Measurements from ENCODE around the gene PRXL2B. TPM values are rescaled to one million over a fixed set of nuclear protein-coding genes. Genes with fewer than 3 reads are reported as not detected.

The PRXL2B gene
- total and polyA plus RNA-seq, 4 donors, result 4.6 to 10.2 (median 8.1) TPM

- H3K36me3 ChIP-seq (ENCODE audit: control insufficient read depth in 4 of 4, insufficient read depth in 3 of 4, low read depth in 1 of 4, low read length in 3 of 4), result no peaks in the 10 kb centered on the region
- H3K9me3 ChIP-seq (ENCODE audit: control insufficient read depth in 4 of 4, low read length in 3 of 4), result no peaks in the 10 kb centered on the region
- TF ChIP-seq SP1 (IDR thresholded peaks at IDR 0.05) (no peak), FOXA1 (IDR thresholded peaks at IDR 0.05) (no peak), NR2F2 (IDR thresholded peaks at IDR 0.05) (no peak), RAD21 (IDR thresholded peaks at IDR 0.05) (no peak), CTCF (IDR thresholded peaks at IDR 0.05; ENCODE audit: low read depth, low read length, missing input control) (no peak), HNF4A (conservative IDR thresholded peaks at IDR 0.05) (no peak), HNF4G (IDR thresholded peaks at IDR 0.05) (no peak), GABPA (IDR thresholded peaks at IDR 0.05 in 1 of 2, conservative IDR thresholded peaks at IDR 0.05 in 1 of 2) (no peak), YY1 (IDR thresholded peaks at IDR 0.05) (no peak)
- DNase-seq (ENCODE audit: low spot score), result no peak
- no peaks in the 10 kb centered on the region for H3K4me1 ChIP-seq (ENCODE audit: control insufficient read depth in 4 of 4, insufficient read depth in 4 of 4, low read length in 3 of 4)
- WGBS, result 89% methylated on average over 18 of the region's 18 CpGs
- no peak overlapping the region for H3K27ac ChIP-seq (ENCODE audit: low read depth in 1 of 2, low read length in 2 of 2)
- no peak overlapping the region for H3K9ac ChIP-seq (ENCODE audit: low read depth in 1 of 2, low read length in 2 of 2)
- H3K4me3 ChIP-seq (ENCODE audit: low read depth in 1 of 3, low read length in 3 of 3), result no peak overlapping the region
- H3K27me3 ChIP-seq (ENCODE audit: control insufficient read depth in 4 of 4, insufficient read depth in 4 of 4, low read length in 3 of 4), result no peaks in the 10 kb centered on the region
Measured at GRCh38 chr1:2601721-2602303, 15.2 kb downstream of the PRXL2B start.

DNA sequence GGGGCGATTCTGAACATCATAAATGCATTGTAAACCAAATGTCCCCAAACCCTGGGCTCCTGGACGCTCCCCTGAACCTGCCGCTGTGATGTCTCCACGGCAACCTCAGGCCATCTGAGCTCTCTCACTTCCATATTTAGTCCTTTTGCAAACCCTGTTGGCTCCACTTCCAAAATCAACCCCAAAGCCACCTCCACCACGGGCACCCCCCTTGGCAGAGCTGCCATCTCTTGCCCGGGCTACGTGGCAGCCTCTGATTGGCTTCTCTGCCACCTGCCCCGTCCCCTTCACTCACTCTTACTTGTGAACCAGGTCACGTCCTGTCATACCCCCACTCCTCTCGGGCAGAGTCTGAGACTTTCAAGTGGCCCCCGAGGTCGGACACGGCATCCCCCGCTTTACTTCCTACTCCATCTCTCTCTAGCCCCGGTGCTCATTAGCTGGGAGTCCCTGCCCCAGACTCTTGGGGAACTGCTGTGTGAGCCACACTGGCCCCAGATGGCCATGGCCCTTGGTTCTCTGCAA, 15.8 kb downstream of the PRXL2B start:
- no peak for DNase-seq (ENCODE audit: low spot score)
- Histone ChIP-seq H3K4me1 (ENCODE audit: control insufficient read depth in 4 of 4, insufficient read depth in 4 of 4, low read length in 3 of 4) (no peaks in the 10 kb centered on the region), H3K36me3 (ENCODE audit: control insufficient read depth in 4 of 4, insufficient read depth in 3 of 4, low read depth in 1 of 4, low read length in 3 of 4) (no peaks in the 10 kb centered on the region), H3K27ac (ENCODE audit: low read depth in 1 of 2, low read length in 2 of 2) (no peak overlapping the region), H3K9me3 (ENCODE audit: control insufficient read depth in 4 of 4, low read length in 3 of 4) (no peaks in the 10 kb centered on the region), H3K9ac (ENCODE audit: low read depth in 1 of 2, low read length in 2 of 2) (no peak overlapping the region), H3K4me3 (ENCODE audit: low read depth in 1 of 3, low read length in 3 of 3) (no peak overlapping the region), H3K27me3 (ENCODE audit: control insufficient read depth in 4 of 4, insufficient read depth in 4 of 4, low read length in 3 of 4) (no peaks in the 10 kb centered on the region)
- TF ChIP-seq NR2F2 (IDR thresholded peaks at IDR 0.05) (no peak), RAD21 (IDR thresholded peaks at IDR 0.05) (no peak), HNF4A (conservative IDR thresholded peaks at IDR 0.05) (no peak), RXRA (IDR thresholded peaks at IDR 0.05) (no peak), SP1 (IDR thresholded peaks at IDR 0.05) (no peak), ZBTB33 (IDR thresholded peaks at IDR 0.05) (no peak), TAF1 (conservative IDR thresholded peaks at IDR 0.05) (no peak), FOXA2 (IDR thresholded peaks at IDR 0.05) (no peak), JUND (IDR thresholded peaks at IDR 0.05) (no peak), EGR1 (IDR thresholded peaks at IDR 0.05; ENCODE audit: low read depth in 2 of 2) (no peak)
- TF ChIP-seq, protein P1, sequence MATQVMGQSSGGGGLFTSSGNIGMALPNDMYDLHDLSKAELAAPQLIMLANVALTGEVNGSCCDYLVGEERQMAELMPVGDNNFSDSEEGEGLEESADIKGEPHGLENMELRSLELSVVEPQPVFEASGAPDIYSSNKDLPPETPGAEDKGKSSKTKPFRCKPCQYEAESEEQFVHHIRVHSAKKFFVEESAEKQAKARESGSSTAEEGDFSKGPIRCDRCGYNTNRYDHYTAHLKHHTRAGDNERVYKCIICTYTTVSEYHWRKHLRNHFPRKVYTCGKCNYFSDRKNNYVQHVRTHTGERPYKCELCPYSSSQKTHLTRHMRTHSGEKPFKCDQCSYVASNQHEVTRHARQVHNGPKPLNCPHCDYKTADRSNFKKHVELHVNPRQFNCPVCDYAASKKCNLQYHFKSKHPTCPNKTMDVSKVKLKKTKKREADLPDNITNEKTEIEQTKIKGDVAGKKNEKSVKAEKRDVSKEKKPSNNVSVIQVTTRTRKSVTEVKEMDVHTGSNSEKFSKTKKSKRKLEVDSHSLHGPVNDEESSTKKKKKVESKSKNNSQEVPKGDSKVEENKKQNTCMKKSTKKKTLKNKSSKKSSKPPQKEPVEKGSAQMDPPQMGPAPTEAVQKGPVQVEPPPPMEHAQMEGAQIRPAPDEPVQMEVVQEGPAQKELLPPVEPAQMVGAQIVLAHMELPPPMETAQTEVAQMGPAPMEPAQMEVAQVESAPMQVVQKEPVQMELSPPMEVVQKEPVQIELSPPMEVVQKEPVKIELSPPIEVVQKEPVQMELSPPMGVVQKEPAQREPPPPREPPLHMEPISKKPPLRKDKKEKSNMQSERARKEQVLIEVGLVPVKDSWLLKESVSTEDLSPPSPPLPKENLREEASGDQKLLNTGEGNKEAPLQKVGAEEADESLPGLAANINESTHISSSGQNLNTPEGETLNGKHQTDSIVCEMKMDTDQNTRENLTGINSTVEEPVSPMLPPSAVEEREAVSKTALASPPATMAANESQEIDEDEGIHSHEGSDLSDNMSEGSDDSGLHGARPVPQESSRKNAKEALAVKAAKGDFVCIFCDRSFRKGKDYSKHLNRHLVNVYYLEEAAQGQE (IDR thresholded peaks at IDR 0.05), result no peak
- whole genome bisulfite sequencing, result 76% methylated on average over 15 of the region's 15 CpGs
